ENCODE results near the gene MBD5.

DNA sequence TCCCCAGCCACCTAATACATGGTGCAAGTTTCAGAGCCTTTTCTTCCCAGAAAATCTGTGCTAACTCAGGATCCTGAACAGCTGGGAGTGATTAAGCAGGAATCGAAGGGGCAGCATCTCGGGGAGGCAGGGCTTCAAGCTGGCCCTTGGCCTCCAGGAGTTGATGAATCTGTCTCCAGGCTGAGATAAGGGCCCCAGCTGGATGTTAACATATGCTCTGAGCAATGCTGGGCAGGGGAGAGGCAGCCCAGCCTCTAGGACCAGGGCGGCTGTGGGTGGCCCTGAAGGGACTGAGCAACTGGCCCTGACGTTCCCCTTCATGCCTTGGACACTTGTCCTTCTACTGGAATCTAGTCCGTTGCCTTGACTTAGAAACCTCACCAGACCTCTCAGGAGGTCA, 539.6 kb downstream of the MBD5 start:
- TF ChIP-seq, protein P1, sequence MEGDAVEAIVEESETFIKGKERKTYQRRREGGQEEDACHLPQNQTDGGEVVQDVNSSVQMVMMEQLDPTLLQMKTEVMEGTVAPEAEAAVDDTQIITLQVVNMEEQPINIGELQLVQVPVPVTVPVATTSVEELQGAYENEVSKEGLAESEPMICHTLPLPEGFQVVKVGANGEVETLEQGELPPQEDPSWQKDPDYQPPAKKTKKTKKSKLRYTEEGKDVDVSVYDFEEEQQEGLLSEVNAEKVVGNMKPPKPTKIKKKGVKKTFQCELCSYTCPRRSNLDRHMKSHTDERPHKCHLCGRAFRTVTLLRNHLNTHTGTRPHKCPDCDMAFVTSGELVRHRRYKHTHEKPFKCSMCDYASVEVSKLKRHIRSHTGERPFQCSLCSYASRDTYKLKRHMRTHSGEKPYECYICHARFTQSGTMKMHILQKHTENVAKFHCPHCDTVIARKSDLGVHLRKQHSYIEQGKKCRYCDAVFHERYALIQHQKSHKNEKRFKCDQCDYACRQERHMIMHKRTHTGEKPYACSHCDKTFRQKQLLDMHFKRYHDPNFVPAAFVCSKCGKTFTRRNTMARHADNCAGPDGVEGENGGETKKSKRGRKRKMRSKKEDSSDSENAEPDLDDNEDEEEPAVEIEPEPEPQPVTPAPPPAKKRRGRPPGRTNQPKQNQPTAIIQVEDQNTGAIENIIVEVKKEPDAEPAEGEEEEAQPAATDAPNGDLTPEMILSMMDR (IDR thresholded peaks at IDR 0.05) = no peak
- no peak for TF ChIP-seq POLR2A (IDR thresholded peaks at IDR 0.05)
